ENCODE results near the gene CUX1. TPM values are rescaled to one million over a fixed set of nuclear protein-coding genes. Genes with fewer than 3 reads are reported as not detected.
A peak's percentile ranks its signal among the peaks of the same experiment; 100 is the strongest.

CUX1 gene
- total RNA-seq, 1 donor from 2014 or later = 50.6 TPM

GRCh38 chr7:102220960-102221800 is 403.8 kb downstream of the CUX1 start:
- Histone ChIP-seq H3K9ac (ENCODE audit: low read length) (peak overlapping the region; percentile 58), H3K27ac (ENCODE audit: low read depth, low read length) (peak overlapping the region; percentile 79), H4K20me1 (ENCODE audit: insufficient read depth, low read length) (no peaks in the 10 kb centered on the region), H2AFZ (ENCODE audit: low read depth, low read length) (no peak overlapping the region), H3K36me3 (ENCODE audit: insufficient read depth, low read length) (no peaks in the 10 kb centered on the region), H3K27me3 (ENCODE audit: insufficient read depth, low read length) (no peaks in the 10 kb centered on the region), H3K9me3 (ENCODE audit: insufficient read depth, low read depth, low read length) (no peaks in the 10 kb centered on the region), H3K4me3 (ENCODE audit: insufficient read depth, low read depth, low read length) (peak overlapping the region; percentile 32), H3K4me2 (ENCODE audit: low read length) (peak overlapping the region; percentile 80), H3K79me2 (ENCODE audit: insufficient read depth, low read length) (no peaks in the 10 kb centered on the region), H3K4me1 (ENCODE audit: insufficient read depth, low read length) (peaks cover 28% of the 10 kb centered on the region)
- FAIRE-seq (no peak), DNase-seq (ENCODE audit: low read depth) (peak; percentile 74)
- TF ChIP-seq EZH2 (IDR thresholded peaks at IDR 0.05; ENCODE audit: insufficient read depth, low read length) (no peak), CTCF (IDR thresholded peaks at IDR 0.05; ENCODE audit: insufficient read depth, low read depth, low read length) (no peak)
- no peaks in the 10 kb centered on the region for H3K27me3 Mint-ChIP-seq (ENCODE audit: low read depth, unreplicated experiment)
- no peaks in the 10 kb centered on the region for H3K9me3 Mint-ChIP-seq (ENCODE audit: unreplicated experiment)
- peak overlapping the region; percentile 2 for H3K27ac Mint-ChIP-seq (ENCODE audit: unreplicated experiment)
- no peak overlapping the region for H3K4me3 Mint-ChIP-seq (ENCODE audit: unreplicated experiment)
- peaks cover 10% of the 10 kb centered on the region for H3K36me3 Mint-ChIP-seq (ENCODE audit: low read depth, unreplicated experiment)
- H3K4me1 Mint-ChIP-seq (ENCODE audit: low read depth, unreplicated experiment) = peaks cover 6% of the 10 kb centered on the region

GRCh38 chr7:102221961-102222360 is 404.5 kb downstream of the CUX1 start:
- DNase-seq (ENCODE audit: low read depth) = no peak
- Mint-ChIP-seq H3K27ac (ENCODE audit: unreplicated experiment) (no peak overlapping the region), H3K27me3 (ENCODE audit: low read depth, unreplicated experiment) (no peaks in the 10 kb centered on the region), H3K4me3 (ENCODE audit: unreplicated experiment) (no peak overlapping the region), H3K36me3 (ENCODE audit: low read depth, unreplicated experiment) (peaks cover 10% of the 10 kb centered on the region), H3K9me3 (ENCODE audit: unreplicated experiment) (no peaks in the 10 kb centered on the region), H3K4me1 (ENCODE audit: low read depth, unreplicated experiment) (peaks cover 6% of the 10 kb centered on the region)
- peak overlapping the region; percentile 79 for H3K27ac ChIP-seq (ENCODE audit: low read depth, low read length)
- H3K4me2 ChIP-seq (ENCODE audit: low read length) = peak overlapping the region; percentile 80
- H3K36me3 ChIP-seq (ENCODE audit: insufficient read depth, low read length) = no peaks in the 10 kb centered on the region
- no peak for FAIRE-seq
- no peak for TF ChIP-seq EZH2 (IDR thresholded peaks at IDR 0.05; ENCODE audit: insufficient read depth, low read length)
- TF ChIP-seq CTCF (IDR thresholded peaks at IDR 0.05; ENCODE audit: insufficient read depth, low read depth, low read length) = no peak
- H3K4me1 ChIP-seq (ENCODE audit: insufficient read depth, low read length) = peaks cover 28% of the 10 kb centered on the region
- H3K9ac ChIP-seq (ENCODE audit: low read length) = peak overlapping the region; percentile 3
- no peaks in the 10 kb centered on the region for H4K20me1 ChIP-seq (ENCODE audit: insufficient read depth, low read length)
- no peaks in the 10 kb centered on the region for H3K79me2 ChIP-seq (ENCODE audit: insufficient read depth, low read length)
- no peak overlapping the region for H2AFZ ChIP-seq (ENCODE audit: low read depth, low read length)
- no peaks in the 10 kb centered on the region for H3K9me3 ChIP-seq (ENCODE audit: insufficient read depth, low read depth, low read length)
- H3K4me3 ChIP-seq (ENCODE audit: insufficient read depth, low read depth, low read length) = no peak overlapping the region
- H3K27me3 ChIP-seq (ENCODE audit: insufficient read depth, low read length) = no peaks in the 10 kb centered on the region

GRCh38 chr7:102222445-102222844 is 405.0 kb downstream of the CUX1 start:
- Histone ChIP-seq H3K79me2 (ENCODE audit: insufficient read depth, low read length) (no peaks in the 10 kb centered on the region), H3K4me1 (ENCODE audit: insufficient read depth, low read length) (peaks cover 28% of the 10 kb centered on the region), H3K9me3 (ENCODE audit: insufficient read depth, low read depth, low read length) (no peaks in the 10 kb centered on the region), H4K20me1 (ENCODE audit: insufficient read depth, low read length) (no peaks in the 10 kb centered on the region), H3K36me3 (ENCODE audit: insufficient read depth, low read length) (no peaks in the 10 kb centered on the region), H3K9ac (ENCODE audit: low read length) (peak overlapping the region; percentile 3), H3K4me3 (ENCODE audit: insufficient read depth, low read depth, low read length) (no peak overlapping the region), H3K27me3 (ENCODE audit: insufficient read depth, low read length) (no peaks in the 10 kb centered on the region), H3K27ac (ENCODE audit: low read depth, low read length) (peak overlapping the region; percentile 79), H3K4me2 (ENCODE audit: low read length) (peak overlapping the region; percentile 80), H2AFZ (ENCODE audit: low read depth, low read length) (no peak overlapping the region)
- TF ChIP-seq CTCF (IDR thresholded peaks at IDR 0.05; ENCODE audit: insufficient read depth, low read depth, low read length) (no peak), EZH2 (IDR thresholded peaks at IDR 0.05; ENCODE audit: insufficient read depth, low read length) (no peak)
- FAIRE-seq = no peak
- peak; percentile 84 for DNase-seq (ENCODE audit: low read depth)
- Mint-ChIP-seq H3K27ac (ENCODE audit: unreplicated experiment) (no peak overlapping the region), H3K4me1 (ENCODE audit: low read depth, unreplicated experiment) (peaks cover 6% of the 10 kb centered on the region), H3K27me3 (ENCODE audit: low read depth, unreplicated experiment) (no peaks in the 10 kb centered on the region), H3K4me3 (ENCODE audit: unreplicated experiment) (no peak overlapping the region), H3K36me3 (ENCODE audit: low read depth, unreplicated experiment) (peaks cover 7% of the 10 kb centered on the region), H3K9me3 (ENCODE audit: unreplicated experiment) (no peaks in the 10 kb centered on the region)

Measured in astrocyte (in vitro differentiated cells and primary cell).